ENCODE data around the gene ATG16L2. TPM values are rescaled to one million over a fixed set of nuclear protein-coding genes. Genes with fewer than 3 reads are reported as not detected.

The ATG16L2 gene
- polyA plus RNA-seq, 1 donor from 2014 or later: 9.4 TPM

GRCh38 chr11:72772059-72772458 is 42.2 kb upstream of the ATG16L2 start:
- H3K36me3 ChIP-seq (ENCODE audit: insufficient read depth, low read length): no peaks in the 10 kb centered on the region
- TF ChIP-seq EZH2 (IDR thresholded peaks at IDR 0.05; ENCODE audit: borderline replicate concordance, insufficient read depth, low read length, poor library complexity, severe bottlenecking): no peak
- TF ChIP-seq CTCF (IDR thresholded peaks at IDR 0.05; ENCODE audit: poor library complexity, severe bottlenecking): no peak
- no peak for TF ChIP-seq TAF1 (IDR thresholded peaks at IDR 0.05; ENCODE audit: low read depth)
- TF ChIP-seq EP300 (conservative IDR thresholded peaks at IDR 0.05; ENCODE audit: poor library complexity, severe bottlenecking): no peak
- no peak overlapping the region for H3K4me3 ChIP-seq (ENCODE audit: low read length)
- H3K9ac ChIP-seq (ENCODE audit: low read length): no peak overlapping the region
- no peak overlapping the region for H2AFZ ChIP-seq (ENCODE audit: low read depth, low read length)
- H3K4me2 ChIP-seq (ENCODE audit: low read length): no peak overlapping the region
- no peak overlapping the region for H3K27ac ChIP-seq (ENCODE audit: low read length)
- H3K27me3 ChIP-seq (ENCODE audit: insufficient read depth, low read depth, low read length): no peaks in the 10 kb centered on the region
- no peaks in the 10 kb centered on the region for H3K9me2 ChIP-seq (ENCODE audit: insufficient read depth, low read length)
- H3K9me3 ChIP-seq (ENCODE audit: low read length): no peaks in the 10 kb centered on the region
- no peaks in the 10 kb centered on the region for H3K79me2 ChIP-seq (replicated peaks; ENCODE audit: insufficient read depth, low read length)
- H4K20me1 ChIP-seq (ENCODE audit: insufficient read depth): no peaks in the 10 kb centered on the region
- no peaks in the 10 kb centered on the region for H3F3A ChIP-seq (ENCODE audit: insufficient read depth, low read length, poor library complexity, severe bottlenecking)

GRCh38 chr11:72773291-72773690 is 40.9 kb upstream of the ATG16L2 start:
- Histone ChIP-seq H3K27me3 (ENCODE audit: insufficient read depth, low read depth, low read length) (no peaks in the 10 kb centered on the region), H3F3A (ENCODE audit: insufficient read depth, low read length, poor library complexity, severe bottlenecking) (no peaks in the 10 kb centered on the region), H3K4me3 (ENCODE audit: low read length) (no peak overlapping the region), H3K79me2 (replicated peaks; ENCODE audit: insufficient read depth, low read length) (no peaks in the 10 kb centered on the region), H3K4me2 (ENCODE audit: low read length) (no peak overlapping the region), H2AFZ (ENCODE audit: low read depth, low read length) (no peak overlapping the region), H3K9me2 (ENCODE audit: insufficient read depth, low read length) (no peaks in the 10 kb centered on the region), H3K36me3 (ENCODE audit: insufficient read depth, low read length) (no peaks in the 10 kb centered on the region), H3K9ac (ENCODE audit: low read length) (peak overlapping the region; percentile 23), H3K27ac (ENCODE audit: low read length) (no peak overlapping the region), H4K20me1 (ENCODE audit: insufficient read depth) (no peaks in the 10 kb centered on the region), H3K9me3 (ENCODE audit: low read length) (no peaks in the 10 kb centered on the region)
- TF ChIP-seq EP300 (conservative IDR thresholded peaks at IDR 0.05; ENCODE audit: poor library complexity, severe bottlenecking) (no peak), RAD21 (conservative IDR thresholded peaks at IDR 0.05) (no peak), TAF1 (IDR thresholded peaks at IDR 0.05; ENCODE audit: low read depth) (no peak), REST (IDR thresholded peaks at IDR 0.05; ENCODE audit: borderline replicate concordance) (no peak), SMC3 (conservative IDR thresholded peaks at IDR 0.05; ENCODE audit: poor library complexity) (no peak), POLR2AphosphoS5 (IDR thresholded peaks at IDR 0.05) (no peak), CTCF (IDR thresholded peaks at IDR 0.05; ENCODE audit: poor library complexity, severe bottlenecking) (no peak), EZH2 (IDR thresholded peaks at IDR 0.05; ENCODE audit: borderline replicate concordance, insufficient read depth, low read length, poor library complexity, severe bottlenecking) (no peak), MXI1 (conservative IDR thresholded peaks at IDR 0.05; ENCODE audit: poor library complexity, severe bottlenecking) (no peak)
